CD4-positive, alpha-beta T cell treated with Interleukin-12 subunit alpha and Interleukin-12 subunit beta, for 1 hour (primary cell): Measurements from ENCODE around the gene SLC13A3.

Experiments
- DNase-seq: peaks from one replicate; pipeline ENCODE4 v3.0.0-alpha.2; 2020

SLC13A3 gene

GRCh38 chr20:46649965-46650542 lies 1.2 kb downstream of the SLC13A3 start:
- no peak for DNase-seq

GRCh38 chr20:46649650-46649949 lies 1.7 kb downstream of the SLC13A3 start:
- DNase-seq, result no peak

- no peak for DNase-seq
Measured at GRCh38 chr20:46648903-46649649, 2.2 kb downstream of the SLC13A3 start.

GRCh38 chr20:46647469-46647868 lies 3.8 kb downstream of the SLC13A3 start:
- DNase-seq, result no peak

GRCh38 chr20:46646659-46647380 lies 4.4 kb downstream of the SLC13A3 start:
- no peak for DNase-seq

- no peak for DNase-seq
Measured at GRCh38 chr20:46646122-46646521, 5.1 kb downstream of the SLC13A3 start.

GRCh38 chr20:46644733-46645132 lies 6.5 kb downstream of the SLC13A3 start:
- DNase-seq, result no peak

- DNase-seq, result no peak
Measured at GRCh38 chr20:46644160-46644559, 7.1 kb downstream of the SLC13A3 start.

GRCh38 chr20:46642969-46643343 lies 8.3 kb downstream of the SLC13A3 start:
- no peak for DNase-seq

GRCh38 chr20:46642265-46642968 lies 8.8 kb downstream of the SLC13A3 start:
- DNase-seq, result no peak

- DNase-seq, result no peak
Measured at GRCh38 chr20:46641424-46641823, 9.8 kb downstream of the SLC13A3 start.

- DNase-seq, result no peak
Measured at GRCh38 chr20:46640536-46641311, 10.5 kb downstream of the SLC13A3 start.

- no peak for DNase-seq
Measured at GRCh38 chr20:46640044-46640443, 11.2 kb downstream of the SLC13A3 start.

GRCh38 chr20:46639587-46639986 lies 11.7 kb downstream of the SLC13A3 start:
- DNase-seq, result no peak

- DNase-seq, result no peak
Measured at GRCh38 chr20:46638898-46639274, 12.4 kb downstream of the SLC13A3 start.

GRCh38 chr20:46638134-46638897 lies 12.9 kb downstream of the SLC13A3 start:
- DNase-seq, result no peak

GRCh38 chr20:46637427-46638133 lies 13.7 kb downstream of the SLC13A3 start:
- no peak for DNase-seq

- DNase-seq, result no peak
Measured at GRCh38 chr20:46637020-46637419, 14.2 kb downstream of the SLC13A3 start.

- DNase-seq, result no peak
Measured at GRCh38 chr20:46636514-46636913, 14.7 kb downstream of the SLC13A3 start.

GRCh38 chr20:46635514-46636136 lies 15.6 kb downstream of the SLC13A3 start:
- DNase-seq, result no peak

GRCh38 chr20:46634528-46634927 lies 16.7 kb downstream of the SLC13A3 start:
- DNase-seq, result no peak
